RWPE1 (cell line): ENCODE results near the gene CHST11.
"Not testable (repeated sequence)": the region's sequence is repeated elsewhere in the genome, so short reads cannot be mapped to it uniquely, and the experiment has no call there.

Source experiments
- CTCF ChIA-PET: fragments of 350-600 bp; sonication (Branson Sonifier 250); formaldehyde crosslinking; extraction: SDS; loops from one replicate; lab custom pipeline; 2021; lab: Yijun Ruan, JAX
- POLR2A ChIA-PET: fragments of 400-600 bp; formaldehyde crosslinking; extraction: SDS; loops from one replicate; lab custom pipeline; 2020; ENCODE audit warnings: antibody characterized with exemption; ENCODE audit not compliant: low non-redundant PET; lab: Yijun Ruan, JAX
- DNase-seq: peaks from one replicate; pipeline ENCODE4 v3.0.0; 2012; ENCODE audit warnings: low spot score
- H3K27ac ChIP-seq: fragments of 450-650 bp; 2 replicates; pipeline ENCODE4 v1.5.1; 2017
- TF ChIP-seq, protein P1 (sequence below): fragments of 450-650 bp; conservative IDR thresholded peaks from 2 replicates; pipeline ENCODE4 v1.5.1; 2017; ENCODE audit warnings: low read depth, mild to moderate bottlenecking

Gene CHST11

DNA sequence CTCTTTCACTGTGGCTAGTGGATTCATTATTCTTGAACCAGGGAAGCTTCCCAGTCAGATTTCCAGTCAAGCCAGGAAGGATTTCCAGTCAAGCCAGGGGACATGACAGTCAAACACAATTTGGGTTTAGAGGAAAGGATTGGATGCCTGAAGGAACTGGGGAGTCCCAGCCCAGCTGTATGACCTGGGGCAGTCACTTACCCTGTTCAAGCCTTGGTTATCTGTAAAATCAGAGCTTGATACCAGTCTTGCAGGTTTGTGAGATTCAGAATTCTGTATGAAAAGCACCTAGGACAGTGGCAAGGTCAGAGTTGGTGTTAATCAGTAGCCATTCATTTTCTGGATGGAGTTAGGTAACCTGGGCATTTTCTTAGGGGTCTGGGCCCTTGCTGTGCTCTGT is 152.7 kb downstream of the CHST11 start:
- ChIA-PET POLR2A (no interaction called here), CTCF (no interaction called here)
- DNase-seq = no peak
- H3K27ac ChIP-seq = no peak overlapping the region
- TF ChIP-seq, protein P1, sequence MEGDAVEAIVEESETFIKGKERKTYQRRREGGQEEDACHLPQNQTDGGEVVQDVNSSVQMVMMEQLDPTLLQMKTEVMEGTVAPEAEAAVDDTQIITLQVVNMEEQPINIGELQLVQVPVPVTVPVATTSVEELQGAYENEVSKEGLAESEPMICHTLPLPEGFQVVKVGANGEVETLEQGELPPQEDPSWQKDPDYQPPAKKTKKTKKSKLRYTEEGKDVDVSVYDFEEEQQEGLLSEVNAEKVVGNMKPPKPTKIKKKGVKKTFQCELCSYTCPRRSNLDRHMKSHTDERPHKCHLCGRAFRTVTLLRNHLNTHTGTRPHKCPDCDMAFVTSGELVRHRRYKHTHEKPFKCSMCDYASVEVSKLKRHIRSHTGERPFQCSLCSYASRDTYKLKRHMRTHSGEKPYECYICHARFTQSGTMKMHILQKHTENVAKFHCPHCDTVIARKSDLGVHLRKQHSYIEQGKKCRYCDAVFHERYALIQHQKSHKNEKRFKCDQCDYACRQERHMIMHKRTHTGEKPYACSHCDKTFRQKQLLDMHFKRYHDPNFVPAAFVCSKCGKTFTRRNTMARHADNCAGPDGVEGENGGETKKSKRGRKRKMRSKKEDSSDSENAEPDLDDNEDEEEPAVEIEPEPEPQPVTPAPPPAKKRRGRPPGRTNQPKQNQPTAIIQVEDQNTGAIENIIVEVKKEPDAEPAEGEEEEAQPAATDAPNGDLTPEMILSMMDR = no peak

DNA sequence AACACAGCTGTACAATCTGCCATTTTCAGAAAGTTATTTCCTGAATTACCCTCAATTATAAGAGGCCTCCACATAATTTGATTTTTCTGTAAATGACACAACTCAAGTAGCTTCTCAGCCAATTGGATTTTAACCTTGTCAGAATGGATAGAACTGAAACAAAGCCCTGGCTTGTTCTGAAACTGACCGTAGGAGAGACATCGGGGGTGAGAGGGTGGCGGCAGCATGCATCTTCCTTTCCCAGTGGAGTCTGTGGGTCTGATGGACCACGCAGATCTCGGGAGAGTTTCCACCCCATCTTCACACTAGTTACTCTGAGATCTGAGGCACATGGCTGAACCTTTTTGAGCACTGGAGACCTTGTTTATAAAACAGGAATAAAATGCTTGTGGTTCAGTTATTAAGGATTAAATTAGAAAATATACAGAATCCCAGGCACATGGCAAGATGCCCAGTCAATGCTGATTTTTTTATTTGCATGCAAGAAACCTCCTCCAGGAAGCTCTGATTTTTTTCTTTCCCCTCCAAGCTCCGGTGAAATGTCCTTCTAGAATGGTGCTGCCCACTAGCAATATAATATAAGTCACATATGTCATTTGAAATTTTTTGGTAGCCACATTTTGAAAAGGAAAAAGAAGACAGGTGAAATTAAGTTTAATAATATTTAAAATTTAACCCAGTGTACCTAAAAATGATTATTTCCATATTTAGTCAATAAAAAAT is 153.9 kb downstream of the CHST11 start:
- H3K27ac ChIP-seq = no peak overlapping the region
- CTCF ChIA-PET = no interaction called here
- TF ChIP-seq, protein P1 = no peak
- POLR2A ChIA-PET = no interaction called here
- DNase-seq = no peak

DNA sequence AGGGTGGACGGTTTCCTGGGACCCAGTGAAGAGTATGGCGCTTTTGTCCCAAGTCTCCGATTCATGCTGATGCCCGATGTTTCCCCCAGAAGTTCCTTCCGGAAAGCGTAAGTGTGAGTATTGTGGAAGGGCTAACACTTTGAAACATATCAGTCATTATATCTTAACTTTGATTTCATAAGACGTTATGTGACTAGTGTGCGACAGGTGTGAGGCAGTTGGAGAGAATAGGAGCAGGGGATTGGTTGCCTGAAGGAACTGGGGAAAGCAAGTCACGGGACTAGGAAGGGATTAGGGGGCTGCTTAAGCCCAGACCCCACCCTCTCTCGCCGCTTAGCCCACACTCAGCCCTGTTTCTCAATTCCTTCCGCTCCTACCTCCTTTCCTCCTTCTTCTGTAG is 154.9 kb downstream of the CHST11 start:
- ChIA-PET CTCF (no interaction called here), POLR2A (no interaction called here)
- H3K27ac ChIP-seq = no peak overlapping the region
- TF ChIP-seq, protein P1 = no peak
- no peak for DNase-seq

DNA sequence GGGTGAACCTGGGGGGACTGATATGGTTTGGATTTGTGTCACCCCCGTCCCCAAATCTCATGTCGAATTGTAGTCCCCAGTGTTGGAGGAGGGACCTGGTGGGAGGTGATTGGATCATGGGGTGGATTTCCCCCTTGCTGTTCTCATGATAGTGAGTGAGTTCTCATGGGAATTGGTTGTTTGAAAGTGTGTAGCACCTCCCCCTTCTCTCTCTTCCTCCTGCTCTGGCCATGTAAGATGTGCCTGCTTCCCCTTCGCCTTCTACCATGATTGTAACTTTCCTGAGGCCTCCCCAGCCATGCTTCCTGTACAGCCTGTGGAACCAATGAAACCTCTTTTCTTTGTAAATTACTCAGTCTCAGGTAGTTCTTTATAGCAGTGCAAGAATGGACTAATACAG is 156.6 kb downstream of the CHST11 start:
- CTCF ChIA-PET, DNase-seq, POLR2A ChIA-PET, H3K27ac ChIP-seq: not testable (repeated sequence)

DNA sequence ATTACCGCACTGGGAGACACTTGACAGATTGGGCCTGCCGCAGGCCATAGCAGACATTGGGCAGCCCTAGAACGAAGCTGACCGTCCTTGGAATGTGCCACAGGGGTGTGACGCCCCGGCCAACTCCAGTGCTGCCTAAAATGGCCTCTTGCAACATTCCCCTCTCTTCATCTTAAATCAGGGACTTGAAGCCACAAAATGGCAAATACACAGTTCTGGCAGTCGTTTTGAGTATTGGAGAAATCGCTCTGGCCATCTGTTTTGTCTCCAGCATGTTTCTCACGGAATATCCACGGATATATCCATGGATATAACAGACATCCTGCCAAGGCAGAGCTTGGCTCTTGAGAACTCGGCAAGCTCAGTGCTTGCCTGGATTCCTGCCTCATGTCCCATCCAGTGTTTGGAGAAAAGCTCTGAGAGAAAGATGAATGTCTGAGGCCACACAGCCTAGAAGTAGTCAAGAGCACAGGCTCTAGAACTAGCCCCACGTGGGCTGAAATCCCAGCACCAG is 158.4 kb downstream of the CHST11 start:
- ChIA-PET CTCF (no interaction called here), POLR2A (no interaction called here)
- no peak overlapping the region for H3K27ac ChIP-seq
- no peak for DNase-seq
- TF ChIP-seq, protein P1 = no peak

DNA sequence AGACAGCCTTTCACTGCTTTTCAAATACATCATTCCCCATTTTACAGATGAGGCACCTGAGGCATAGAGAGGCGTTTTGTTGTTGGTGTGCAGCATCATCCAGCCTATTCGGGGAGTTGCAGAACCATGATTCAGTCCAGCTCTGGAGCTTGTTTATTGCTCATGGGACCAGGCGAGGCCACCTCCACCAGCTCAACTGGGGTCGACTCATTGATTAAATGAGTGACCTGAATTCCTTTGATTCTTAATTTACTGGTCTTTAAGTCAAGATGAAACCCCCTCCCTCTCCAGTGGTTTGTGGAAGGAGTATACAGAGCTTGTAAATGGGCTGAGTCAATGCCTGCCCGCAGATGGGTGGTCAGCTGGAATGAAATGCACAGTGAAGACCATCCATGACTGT is 161.9 kb downstream of the CHST11 start:
- TF ChIP-seq, protein P1 = no peak
- ChIA-PET CTCF (interaction anchor here (0.7 kb wide), 1 partner anchor 59 kb away, joined by 4 read pairs; no protein-coding TSS in a partner anchor), POLR2A (no interaction called here)
- no peak overlapping the region for H3K27ac ChIP-seq
- DNase-seq = no peak

DNA sequence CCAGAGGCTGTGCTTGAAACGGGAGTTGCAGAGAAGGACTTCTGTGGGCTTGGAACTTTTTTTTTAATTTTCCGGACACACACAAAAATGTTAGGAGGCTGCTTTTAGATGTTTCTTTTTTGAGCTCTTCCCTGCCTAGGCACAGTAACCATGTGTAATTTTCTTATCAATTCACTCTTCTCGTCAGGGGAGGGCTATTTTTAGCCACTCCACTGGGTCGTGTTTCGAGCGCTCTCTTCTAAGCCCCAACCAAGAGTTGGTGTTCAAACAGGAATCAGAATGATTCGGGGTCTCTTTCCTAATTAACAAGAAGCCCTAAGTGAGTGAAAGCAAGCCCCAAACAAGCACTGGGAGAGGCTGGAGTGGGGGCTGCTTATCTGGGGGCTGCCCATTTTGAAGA is 162.6 kb downstream of the CHST11 start:
- H3K27ac ChIP-seq = no peak overlapping the region
- DNase-seq = no peak
- POLR2A ChIA-PET = no interaction called here
- CTCF ChIA-PET = interaction anchor here (0.7 kb wide), 1 partner anchor 59 kb away, joined by 4 read pairs; no protein-coding TSS in a partner anchor
- TF ChIP-seq, protein P1 = no peak
